ENCODE data around the gene SHMT2.

SHMT2 gene

DNA sequence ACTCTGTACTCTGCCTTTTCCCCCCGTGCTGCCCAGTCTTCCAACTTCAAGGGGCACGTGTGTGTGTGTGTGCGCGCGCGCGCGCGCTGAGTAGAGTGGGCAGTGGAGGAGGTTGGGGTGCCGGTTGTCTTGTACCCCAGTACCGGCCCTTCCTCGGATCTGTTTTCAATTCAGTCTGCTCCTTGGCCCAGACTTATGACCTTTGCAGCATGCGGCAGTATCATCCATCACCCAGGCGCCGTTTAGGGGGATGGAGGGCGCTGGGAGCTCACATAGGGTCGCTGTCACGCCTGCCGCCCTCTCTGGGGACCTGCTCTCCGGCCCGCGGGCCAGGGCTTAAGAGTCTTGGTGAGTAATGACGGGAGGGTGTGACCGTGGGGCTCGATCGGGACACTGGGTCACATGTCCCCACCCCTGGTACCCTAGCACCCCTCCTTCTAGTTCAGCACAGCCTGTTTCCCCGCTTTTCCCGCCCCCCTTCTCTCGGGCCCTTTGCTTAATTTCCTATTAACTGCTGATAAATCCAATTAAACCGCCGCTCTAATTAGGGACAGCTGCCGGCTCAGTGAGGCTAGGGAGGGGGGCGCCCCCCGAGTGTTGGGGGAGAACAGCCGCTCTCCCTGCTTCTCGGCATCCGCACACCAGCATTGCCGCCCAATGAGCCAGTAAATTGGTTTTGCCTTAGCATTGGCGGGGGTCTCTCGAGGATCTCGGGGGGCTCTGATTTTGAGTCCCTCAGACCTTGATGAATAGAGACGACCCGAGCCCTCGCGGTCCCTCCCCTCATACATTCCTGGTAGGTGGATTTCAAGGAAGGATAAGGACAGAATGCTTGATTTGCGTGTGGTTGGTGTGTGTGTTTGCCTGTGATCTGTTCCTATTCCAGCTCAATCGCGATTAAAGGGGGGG lies 12.1 kb downstream of the SHMT2 start:
- ATAC-seq: peak; percentile 1; the same call in 2 of the 3 replicates
- no peak for TF ChIP-seq ARNTL (CRISPR knock-in tag; IDR thresholded peaks at IDR 0.05; ENCODE audit: borderline replicate concordance, low read depth)
- no peak for TF ChIP-seq ISL1 (CRISPR knock-in tag; IDR thresholded peaks at IDR 0.05)
- no peak for TF ChIP-seq TCF4 (CRISPR knock-in tag; IDR thresholded peaks at IDR 0.05; ENCODE audit: borderline replicate concordance)
- TF ChIP-seq, protein P1, sequence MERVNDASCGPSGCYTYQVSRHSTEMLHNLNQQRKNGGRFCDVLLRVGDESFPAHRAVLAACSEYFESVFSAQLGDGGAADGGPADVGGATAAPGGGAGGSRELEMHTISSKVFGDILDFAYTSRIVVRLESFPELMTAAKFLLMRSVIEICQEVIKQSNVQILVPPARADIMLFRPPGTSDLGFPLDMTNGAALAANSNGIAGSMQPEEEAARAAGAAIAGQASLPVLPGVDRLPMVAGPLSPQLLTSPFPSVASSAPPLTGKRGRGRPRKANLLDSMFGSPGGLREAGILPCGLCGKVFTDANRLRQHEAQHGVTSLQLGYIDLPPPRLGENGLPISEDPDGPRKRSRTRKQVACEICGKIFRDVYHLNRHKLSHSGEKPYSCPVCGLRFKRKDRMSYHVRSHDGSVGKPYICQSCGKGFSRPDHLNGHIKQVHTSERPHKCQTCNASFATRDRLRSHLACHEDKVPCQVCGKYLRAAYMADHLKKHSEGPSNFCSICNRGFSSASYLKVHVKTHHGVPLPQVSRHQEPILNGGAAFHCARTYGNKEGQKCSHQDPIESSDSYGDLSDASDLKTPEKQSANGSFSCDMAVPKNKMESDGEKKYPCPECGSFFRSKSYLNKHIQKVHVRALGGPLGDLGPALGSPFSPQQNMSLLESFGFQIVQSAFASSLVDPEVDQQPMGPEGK (CRISPR knock-in tag; IDR thresholded peaks at IDR 0.05; ENCODE audit: borderline replicate concordance): no peak
- no peak for TF ChIP-seq TOX (CRISPR knock-in tag; IDR thresholded peaks at IDR 0.05; ENCODE audit: borderline replicate concordance)
- TF ChIP-seq, protein P2, sequence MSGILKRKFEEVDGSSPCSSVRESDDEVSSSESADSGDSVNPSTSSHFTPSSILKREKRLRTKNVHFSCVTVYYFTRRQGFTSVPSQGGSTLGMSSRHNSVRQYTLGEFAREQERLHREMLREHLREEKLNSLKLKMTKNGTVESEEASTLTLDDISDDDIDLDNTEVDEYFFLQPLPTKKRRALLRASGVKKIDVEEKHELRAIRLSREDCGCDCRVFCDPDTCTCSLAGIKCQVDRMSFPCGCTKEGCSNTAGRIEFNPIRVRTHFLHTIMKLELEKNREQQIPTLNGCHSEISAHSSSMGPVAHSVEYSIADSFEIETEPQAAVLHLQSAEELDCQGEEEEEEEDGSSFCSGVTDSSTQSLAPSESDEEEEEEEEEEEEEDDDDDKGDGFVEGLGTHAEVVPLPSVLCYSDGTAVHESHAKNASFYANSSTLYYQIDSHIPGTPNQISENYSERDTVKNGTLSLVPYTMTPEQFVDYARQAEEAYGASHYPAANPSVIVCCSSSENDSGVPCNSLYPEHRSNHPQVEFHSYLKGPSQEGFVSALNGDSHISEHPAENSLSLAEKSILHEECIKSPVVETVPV (CRISPR knock-in tag; IDR thresholded peaks at IDR 0.05): no peak
- no peak for TF ChIP-seq GLIS3 (CRISPR knock-in tag; IDR thresholded peaks at IDR 0.05)
- no peak for TF ChIP-seq ZFP30 (CRISPR knock-in tag; IDR thresholded peaks at IDR 0.05)
- TF ChIP-seq SNAI2 (CRISPR knock-in tag; IDR thresholded peaks at IDR 0.05): no peak
- no peak for TF ChIP-seq RARB (CRISPR knock-in tag; IDR thresholded peaks at IDR 0.05)
- no peak for TF ChIP-seq BACH2 (CRISPR knock-in tag; IDR thresholded peaks at IDR 0.05; ENCODE audit: borderline replicate concordance)
- no peak for TF ChIP-seq OSR1 (CRISPR knock-in tag; IDR thresholded peaks at IDR 0.05)
- TF ChIP-seq ZNF8 (CRISPR knock-in tag; IDR thresholded peaks at IDR 0.05): no peak
- no peak for TF ChIP-seq CSDC2 (CRISPR knock-in tag; IDR thresholded peaks at IDR 0.05)
- TF ChIP-seq ZC3H10 (CRISPR knock-in tag; IDR thresholded peaks at IDR 0.05): no peak
- TF ChIP-seq PPARA (CRISPR knock-in tag; IDR thresholded peaks at IDR 0.05; ENCODE audit: borderline replicate concordance): no peak
- TF ChIP-seq, protein P3, sequence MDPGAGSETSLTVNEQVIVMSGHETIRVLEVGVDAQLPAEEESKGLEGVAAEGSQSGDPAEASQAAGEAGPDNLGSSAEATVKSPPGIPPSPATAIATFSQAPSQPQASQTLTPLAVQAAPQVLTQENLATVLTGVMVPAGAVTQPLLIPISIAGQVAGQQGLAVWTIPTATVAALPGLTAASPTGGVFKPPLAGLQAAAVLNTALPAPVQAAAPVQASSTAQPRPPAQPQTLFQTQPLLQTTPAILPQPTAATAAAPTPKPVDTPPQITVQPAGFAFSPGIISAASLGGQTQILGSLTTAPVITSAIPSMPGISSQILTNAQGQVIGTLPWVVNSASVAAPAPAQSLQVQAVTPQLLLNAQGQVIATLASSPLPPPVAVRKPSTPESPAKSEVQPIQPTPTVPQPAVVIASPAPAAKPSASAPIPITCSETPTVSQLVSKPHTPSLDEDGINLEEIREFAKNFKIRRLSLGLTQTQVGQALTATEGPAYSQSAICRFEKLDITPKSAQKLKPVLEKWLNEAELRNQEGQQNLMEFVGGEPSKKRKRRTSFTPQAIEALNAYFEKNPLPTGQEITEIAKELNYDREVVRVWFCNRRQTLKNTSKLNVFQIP (CRISPR knock-in tag; IDR thresholded peaks at IDR 0.05; ENCODE audit: borderline replicate concordance, low read depth): no peak

DNA sequence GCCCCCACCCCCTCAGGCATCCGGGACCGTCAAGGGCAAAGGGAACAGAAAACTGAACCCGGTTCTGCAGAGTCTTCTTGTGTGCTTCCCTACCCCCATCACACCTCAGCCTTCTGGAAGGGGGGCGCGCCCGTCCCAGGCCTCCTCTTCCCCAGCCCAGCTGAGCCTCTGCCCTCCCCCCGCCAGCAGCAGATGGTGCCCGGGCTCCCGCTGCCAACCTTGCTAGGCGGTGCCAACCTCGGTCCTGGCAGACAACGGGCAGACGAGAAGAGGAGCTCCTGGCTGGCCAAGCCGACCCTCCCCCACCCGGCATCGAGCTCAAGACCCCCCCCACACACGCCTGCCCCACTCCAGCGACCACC lies 12.8 kb downstream of the SHMT2 start:
- no peak for TF ChIP-seq BACH2 (CRISPR knock-in tag; IDR thresholded peaks at IDR 0.05; ENCODE audit: borderline replicate concordance)
- TF ChIP-seq ARNTL (CRISPR knock-in tag; IDR thresholded peaks at IDR 0.05; ENCODE audit: borderline replicate concordance, low read depth): no peak
- no peak for TF ChIP-seq ZNF70 (CRISPR knock-in tag; IDR thresholded peaks at IDR 0.05)
- no peak for ATAC-seq

DNA sequence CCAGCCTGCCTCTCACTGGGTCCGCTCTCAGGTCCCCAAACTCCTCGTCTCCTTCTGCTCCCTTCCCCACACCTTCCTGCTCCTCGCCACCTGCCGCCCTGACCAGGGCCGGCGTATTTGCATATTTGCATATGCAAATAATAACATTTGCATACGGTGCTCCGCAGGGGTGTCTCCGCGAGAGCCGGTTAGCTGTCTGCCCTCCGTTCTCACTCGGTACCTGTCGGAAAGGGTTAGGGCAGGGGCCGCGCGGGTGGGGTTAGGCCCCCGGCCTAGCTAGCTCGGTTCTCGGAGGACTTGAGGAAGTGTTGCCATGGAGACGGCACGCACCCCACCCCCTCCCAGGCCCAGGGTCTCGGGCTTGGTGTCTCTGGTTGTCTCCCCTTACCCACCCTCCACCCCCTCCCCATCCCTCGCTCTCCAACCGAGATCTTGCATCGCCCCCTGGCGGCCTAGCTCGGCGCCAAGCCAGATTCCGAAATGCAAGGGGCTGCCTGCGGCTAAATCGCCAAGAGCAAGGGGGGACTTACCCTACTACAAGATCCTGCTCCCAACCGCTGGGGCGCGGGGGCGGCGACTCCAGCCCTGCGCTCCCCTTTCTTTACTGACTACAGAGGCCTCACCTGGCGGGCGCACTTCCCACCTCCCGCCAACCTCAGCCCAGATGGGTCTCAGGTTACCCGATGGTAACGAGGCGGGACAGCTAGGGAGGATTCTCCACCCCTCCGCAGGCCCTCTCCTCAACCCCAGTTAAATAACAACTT lies 13.4 kb downstream of the SHMT2 start:
- ATAC-seq: peak; percentile 8; the same call in 1 of the 3 replicates
- no peak for TF ChIP-seq ZNF8 (CRISPR knock-in tag; IDR thresholded peaks at IDR 0.05)
- no peak for TF ChIP-seq ZFP30 (CRISPR knock-in tag; IDR thresholded peaks at IDR 0.05)
- TF ChIP-seq OSR1 (CRISPR knock-in tag; IDR thresholded peaks at IDR 0.05): no peak
- no peak for TF ChIP-seq ZFP3 (CRISPR knock-in tag; IDR thresholded peaks at IDR 0.05)
- TF ChIP-seq BACH2 (CRISPR knock-in tag; IDR thresholded peaks at IDR 0.05; ENCODE audit: borderline replicate concordance): no peak
- TF ChIP-seq, protein P3 (CRISPR knock-in tag; IDR thresholded peaks at IDR 0.05; ENCODE audit: borderline replicate concordance, low read depth): no peak
- TF ChIP-seq PPARA (CRISPR knock-in tag; IDR thresholded peaks at IDR 0.05; ENCODE audit: borderline replicate concordance): no peak
- TF ChIP-seq, protein P2 (CRISPR knock-in tag; IDR thresholded peaks at IDR 0.05): no peak
- no peak for TF ChIP-seq ESRRG (CRISPR knock-in tag; IDR thresholded peaks at IDR 0.05)
- TF ChIP-seq, protein P1 (CRISPR knock-in tag; IDR thresholded peaks at IDR 0.05; ENCODE audit: borderline replicate concordance): no peak
- TF ChIP-seq ZNF70 (CRISPR knock-in tag; IDR thresholded peaks at IDR 0.05): no peak
- no peak for TF ChIP-seq TCF4 (CRISPR knock-in tag; IDR thresholded peaks at IDR 0.05; ENCODE audit: borderline replicate concordance)
- no peak for TF ChIP-seq SNAI2 (CRISPR knock-in tag; IDR thresholded peaks at IDR 0.05)
- TF ChIP-seq ZC3H10 (CRISPR knock-in tag; IDR thresholded peaks at IDR 0.05): no peak
- TF ChIP-seq, protein P4, sequence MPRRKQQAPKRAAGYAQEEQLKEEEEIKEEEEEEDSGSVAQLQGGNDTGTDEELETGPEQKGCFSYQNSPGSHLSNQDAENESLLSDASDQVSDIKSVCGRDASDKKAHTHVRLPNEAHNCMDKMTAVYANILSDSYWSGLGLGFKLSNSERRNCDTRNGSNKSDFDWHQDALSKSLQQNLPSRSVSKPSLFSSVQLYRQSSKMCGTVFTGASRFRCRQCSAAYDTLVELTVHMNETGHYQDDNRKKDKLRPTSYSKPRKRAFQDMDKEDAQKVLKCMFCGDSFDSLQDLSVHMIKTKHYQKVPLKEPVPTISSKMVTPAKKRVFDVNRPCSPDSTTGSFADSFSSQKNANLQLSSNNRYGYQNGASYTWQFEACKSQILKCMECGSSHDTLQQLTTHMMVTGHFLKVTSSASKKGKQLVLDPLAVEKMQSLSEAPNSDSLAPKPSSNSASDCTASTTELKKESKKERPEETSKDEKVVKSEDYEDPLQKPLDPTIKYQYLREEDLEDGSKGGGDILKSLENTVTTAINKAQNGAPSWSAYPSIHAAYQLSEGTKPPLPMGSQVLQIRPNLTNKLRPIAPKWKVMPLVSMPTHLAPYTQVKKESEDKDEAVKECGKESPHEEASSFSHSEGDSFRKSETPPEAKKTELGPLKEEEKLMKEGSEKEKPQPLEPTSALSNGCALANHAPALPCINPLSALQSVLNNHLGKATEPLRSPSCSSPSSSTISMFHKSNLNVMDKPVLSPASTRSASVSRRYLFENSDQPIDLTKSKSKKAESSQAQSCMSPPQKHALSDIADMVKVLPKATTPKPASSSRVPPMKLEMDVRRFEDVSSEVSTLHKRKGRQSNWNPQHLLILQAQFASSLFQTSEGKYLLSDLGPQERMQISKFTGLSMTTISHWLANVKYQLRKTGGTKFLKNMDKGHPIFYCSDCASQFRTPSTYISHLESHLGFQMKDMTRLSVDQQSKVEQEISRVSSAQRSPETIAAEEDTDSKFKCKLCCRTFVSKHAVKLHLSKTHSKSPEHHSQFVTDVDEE (CRISPR knock-in tag; IDR thresholded peaks at IDR 0.05): no peak
- no peak for TF ChIP-seq RARB (CRISPR knock-in tag; IDR thresholded peaks at IDR 0.05)
